GM19023 (cell line): ENCODE data around the gene FAM47E.

ENCODE experiments used
- ATAC-seq: cut with Tn5 transposase; IDR thresholded peaks from one replicate; pipeline ENCODE4 v1.9.1; 2021; ENCODE audit warnings: mild to moderate bottlenecking, moderate library complexity; ENCODE audit not compliant: unreplicated experiment

Gene FAM47E

GRCh38 chr4:76326515-76326914 lies 75.0 kb downstream of the FAM47E start:
- ATAC-seq, result no peak
